ENCODE measurements around the gene HOXA7.

DNA sequence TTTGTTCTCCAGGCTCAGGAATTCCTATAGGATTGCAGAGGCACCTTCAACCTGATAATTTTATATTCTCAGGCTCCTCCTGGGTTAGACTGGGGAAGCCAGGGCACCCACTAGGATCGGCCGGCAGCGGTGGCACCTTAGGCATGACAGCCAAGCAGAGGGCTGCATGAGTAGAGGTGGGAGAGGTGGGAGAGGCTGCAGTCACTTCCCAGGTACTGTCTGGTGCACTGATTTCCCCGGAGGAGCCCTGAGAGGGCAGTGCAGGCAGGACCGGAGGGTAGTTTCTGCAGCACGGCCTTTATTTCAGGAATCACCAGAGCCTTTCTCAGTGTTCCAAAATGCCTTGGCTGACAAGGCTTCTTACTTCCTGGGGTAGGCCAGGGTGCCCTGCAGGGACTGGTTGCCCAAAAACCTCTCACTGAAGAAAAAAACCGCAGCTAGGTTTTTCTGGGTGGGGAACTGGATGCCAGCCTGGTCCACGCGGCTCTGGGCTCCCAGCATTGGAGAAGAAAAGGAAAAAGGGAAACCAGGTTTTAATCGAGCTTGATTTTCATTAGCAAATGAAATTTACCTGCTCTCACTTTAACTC, 47.0 kb upstream of the HOXA7 start:
- TF ChIP-seq POLR2A (IDR thresholded peaks at IDR 0.05; ENCODE audit: low read depth, low read length): no peak
- TF ChIP-seq TAF1 (IDR thresholded peaks at IDR 0.05; ENCODE audit: low read depth, low read length): no peak
- no peak for TF ChIP-seq POLR2AphosphoS5 (IDR thresholded peaks at IDR 0.05; ENCODE audit: low read depth, low read length)
- no peak for TF ChIP-seq POU2F2 (IDR thresholded peaks at IDR 0.05; ENCODE audit: low read depth, low read length)
- TF ChIP-seq SPI1 (IDR thresholded peaks at IDR 0.05; ENCODE audit: low read depth, low read length): no peak
